IMR-90 (cell line): ENCODE results near the gene FCHO1.

Experiments
- ELK1 ChIP-seq: fragments of 150-350 bp; IDR thresholded peaks from 2 replicates; pipeline ENCODE4 v1.6.1; 2016; ENCODE audit warnings: low read depth, mild to moderate bottlenecking, low read length, moderate library complexity, borderline replicate concordance
- RCOR1 ChIP-seq: IDR thresholded peaks from 2 replicates; pipeline ENCODE4 v1.6.1; 2012; ENCODE audit warnings: mild to moderate bottlenecking, low read length, improper control_type of control experiment; ENCODE audit not compliant: insufficient replicate concordance
- TF ChIP-seq, protein P1 (sequence below): conservative IDR thresholded peaks from 2 replicates; pipeline ENCODE4 v1.5.1; 2012; ENCODE audit warnings: mild to moderate bottlenecking, low read depth, low read length, improper control_type of control experiment

DNA sequence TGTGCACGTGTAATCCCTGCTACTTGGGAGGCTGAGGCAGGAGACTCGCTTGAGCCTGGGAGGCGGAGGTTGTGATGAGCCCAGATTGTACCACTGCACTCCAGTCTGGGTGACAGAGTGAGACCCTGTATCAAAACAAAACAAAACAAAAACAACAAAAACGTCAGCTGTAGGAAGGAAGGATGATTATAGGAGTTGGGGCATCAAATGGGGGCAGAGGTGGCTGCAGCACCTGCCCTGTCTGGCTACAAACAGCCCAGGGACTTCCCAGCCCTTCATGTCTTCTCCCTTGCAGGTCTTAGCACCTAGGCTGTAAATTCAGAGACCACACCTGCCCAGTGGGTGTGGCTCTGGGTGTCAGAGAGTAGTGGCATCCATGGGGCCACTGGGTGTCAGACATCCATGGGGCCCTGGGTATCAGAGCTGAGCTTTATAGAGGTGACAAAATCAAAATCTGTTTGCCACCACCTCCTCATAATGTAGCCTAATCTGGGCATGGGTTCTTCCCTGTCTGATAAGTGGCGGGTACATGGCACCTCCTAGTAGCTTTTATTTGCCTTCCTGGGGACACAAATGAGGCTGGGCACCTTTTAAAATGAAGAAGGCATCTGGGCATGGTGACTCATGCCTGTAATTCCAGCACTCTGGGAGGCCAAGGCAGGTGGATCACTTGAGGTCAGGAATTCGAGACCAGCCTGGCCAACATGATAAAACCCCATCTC, 38.9 kb downstream of the FCHO1 start:
- no peak for TF ChIP-seq ELK1
- no peak for TF ChIP-seq RCOR1
- TF ChIP-seq, protein P1, sequence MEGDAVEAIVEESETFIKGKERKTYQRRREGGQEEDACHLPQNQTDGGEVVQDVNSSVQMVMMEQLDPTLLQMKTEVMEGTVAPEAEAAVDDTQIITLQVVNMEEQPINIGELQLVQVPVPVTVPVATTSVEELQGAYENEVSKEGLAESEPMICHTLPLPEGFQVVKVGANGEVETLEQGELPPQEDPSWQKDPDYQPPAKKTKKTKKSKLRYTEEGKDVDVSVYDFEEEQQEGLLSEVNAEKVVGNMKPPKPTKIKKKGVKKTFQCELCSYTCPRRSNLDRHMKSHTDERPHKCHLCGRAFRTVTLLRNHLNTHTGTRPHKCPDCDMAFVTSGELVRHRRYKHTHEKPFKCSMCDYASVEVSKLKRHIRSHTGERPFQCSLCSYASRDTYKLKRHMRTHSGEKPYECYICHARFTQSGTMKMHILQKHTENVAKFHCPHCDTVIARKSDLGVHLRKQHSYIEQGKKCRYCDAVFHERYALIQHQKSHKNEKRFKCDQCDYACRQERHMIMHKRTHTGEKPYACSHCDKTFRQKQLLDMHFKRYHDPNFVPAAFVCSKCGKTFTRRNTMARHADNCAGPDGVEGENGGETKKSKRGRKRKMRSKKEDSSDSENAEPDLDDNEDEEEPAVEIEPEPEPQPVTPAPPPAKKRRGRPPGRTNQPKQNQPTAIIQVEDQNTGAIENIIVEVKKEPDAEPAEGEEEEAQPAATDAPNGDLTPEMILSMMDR = no peak
